ENCODE data around the gene ZBTB21. TPM values are rescaled to one million over a fixed set of nuclear protein-coding genes. Genes with fewer than 3 reads are reported as not detected.

The ZBTB21 gene
- total and polyA plus RNA-seq, 9 of the 15 experiments (the other 6 are each of a cell fraction or from before 2014, with no cell fraction given), result 2.2 to 15.2 (median 8.7) TPM

DNA sequence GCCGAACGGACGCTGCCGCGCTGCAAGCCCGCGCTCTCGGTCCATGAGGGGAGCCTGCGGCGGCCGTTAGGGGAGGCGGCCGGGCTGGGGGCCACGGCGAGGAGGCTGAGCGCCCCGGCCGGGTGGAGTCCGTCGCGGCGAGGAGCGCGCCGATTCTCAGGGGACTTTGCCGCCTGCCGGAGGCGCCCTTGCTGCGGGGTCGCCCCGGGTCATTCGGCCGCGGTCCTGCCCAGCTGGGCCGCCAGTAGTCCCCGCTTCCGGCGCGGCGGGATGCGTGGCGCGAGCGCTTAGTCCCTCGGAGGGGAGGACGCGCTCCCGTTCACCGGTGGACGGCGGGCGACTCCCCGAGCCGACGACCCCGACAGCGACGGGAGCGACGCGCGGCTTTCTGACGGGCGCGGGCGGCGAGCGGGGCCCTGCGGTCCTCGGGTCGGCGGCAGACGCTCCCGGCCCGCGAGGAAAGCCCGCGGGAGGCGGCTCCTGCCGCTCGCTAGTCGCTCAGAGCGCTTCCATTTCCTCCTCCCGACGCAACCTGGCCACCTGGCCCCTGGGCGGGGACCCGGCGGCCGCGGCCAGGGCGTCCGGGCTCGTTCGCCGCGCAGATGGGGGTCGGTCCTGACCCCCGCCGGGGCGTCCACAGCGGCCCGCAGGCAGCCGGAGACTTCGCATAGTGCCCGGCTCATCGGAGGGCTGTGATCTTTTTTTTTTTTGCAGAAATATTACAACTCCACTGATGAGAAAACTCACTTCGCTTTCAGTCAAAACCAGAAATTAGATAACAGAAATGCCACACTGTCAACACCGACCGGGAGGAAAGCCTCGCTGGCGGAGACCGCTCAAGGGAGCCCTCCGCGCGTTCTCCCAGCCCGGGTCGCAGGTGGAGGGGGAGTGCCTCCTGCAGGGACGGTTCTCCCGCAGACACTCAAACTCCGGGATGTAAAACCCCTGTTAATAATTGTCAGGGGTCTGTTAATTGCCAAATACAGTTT is 641 bp upstream of the ZBTB21 start (continued):
- TF ChIP-seq, protein P1, sequence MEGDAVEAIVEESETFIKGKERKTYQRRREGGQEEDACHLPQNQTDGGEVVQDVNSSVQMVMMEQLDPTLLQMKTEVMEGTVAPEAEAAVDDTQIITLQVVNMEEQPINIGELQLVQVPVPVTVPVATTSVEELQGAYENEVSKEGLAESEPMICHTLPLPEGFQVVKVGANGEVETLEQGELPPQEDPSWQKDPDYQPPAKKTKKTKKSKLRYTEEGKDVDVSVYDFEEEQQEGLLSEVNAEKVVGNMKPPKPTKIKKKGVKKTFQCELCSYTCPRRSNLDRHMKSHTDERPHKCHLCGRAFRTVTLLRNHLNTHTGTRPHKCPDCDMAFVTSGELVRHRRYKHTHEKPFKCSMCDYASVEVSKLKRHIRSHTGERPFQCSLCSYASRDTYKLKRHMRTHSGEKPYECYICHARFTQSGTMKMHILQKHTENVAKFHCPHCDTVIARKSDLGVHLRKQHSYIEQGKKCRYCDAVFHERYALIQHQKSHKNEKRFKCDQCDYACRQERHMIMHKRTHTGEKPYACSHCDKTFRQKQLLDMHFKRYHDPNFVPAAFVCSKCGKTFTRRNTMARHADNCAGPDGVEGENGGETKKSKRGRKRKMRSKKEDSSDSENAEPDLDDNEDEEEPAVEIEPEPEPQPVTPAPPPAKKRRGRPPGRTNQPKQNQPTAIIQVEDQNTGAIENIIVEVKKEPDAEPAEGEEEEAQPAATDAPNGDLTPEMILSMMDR (IDR thresholded peaks at IDR 0.05 in 2 of 3, conservative IDR thresholded peaks at IDR 0.05 in 1 of 3; ENCODE audit: insufficient read depth in 2 of 3, low read depth in 1 of 3, low read length in 3 of 3), result peak in 2 of 3 experiments; percentile 11 to 24; a peak in 3 of 6 replicates
- 0 out of 2 replicates have a peak, but pooled peaks have one; percentile 16 for TF ChIP-seq DMBX1 (CRISPR knock-in tag; IDR thresholded peaks at IDR 0.05; ENCODE audit: borderline replicate concordance)
- TF ChIP-seq, protein P2, sequence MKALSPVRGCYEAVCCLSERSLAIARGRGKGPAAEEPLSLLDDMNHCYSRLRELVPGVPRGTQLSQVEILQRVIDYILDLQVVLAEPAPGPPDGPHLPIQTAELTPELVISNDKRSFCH (CRISPR knock-in tag; IDR thresholded peaks at IDR 0.05), result no peak
- TF ChIP-seq, protein P2 (tag; IDR thresholded peaks at IDR 0.05), result no peak; the same call in none of the 2 replicates
- TF ChIP-seq POLR2AphosphoS2 (IDR thresholded peaks at IDR 0.05; ENCODE audit: low read length), result no peak
- TF ChIP-seq, protein P3, sequence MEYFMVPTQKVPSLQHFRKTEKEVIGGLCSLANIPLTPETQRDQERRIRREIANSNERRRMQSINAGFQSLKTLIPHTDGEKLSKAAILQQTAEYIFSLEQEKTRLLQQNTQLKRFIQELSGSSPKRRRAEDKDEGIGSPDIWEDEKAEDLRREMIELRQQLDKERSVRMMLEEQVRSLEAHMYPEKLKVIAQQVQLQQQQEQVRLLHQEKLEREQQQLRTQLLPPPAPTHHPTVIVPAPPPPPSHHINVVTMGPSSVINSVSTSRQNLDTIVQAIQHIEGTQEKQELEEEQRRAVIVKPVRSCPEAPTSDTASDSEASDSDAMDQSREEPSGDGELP (CRISPR knock-in tag; IDR thresholded peaks at IDR 0.05; ENCODE audit: borderline replicate concordance), result peak; percentile 79
- TF ChIP-seq, protein P4, sequence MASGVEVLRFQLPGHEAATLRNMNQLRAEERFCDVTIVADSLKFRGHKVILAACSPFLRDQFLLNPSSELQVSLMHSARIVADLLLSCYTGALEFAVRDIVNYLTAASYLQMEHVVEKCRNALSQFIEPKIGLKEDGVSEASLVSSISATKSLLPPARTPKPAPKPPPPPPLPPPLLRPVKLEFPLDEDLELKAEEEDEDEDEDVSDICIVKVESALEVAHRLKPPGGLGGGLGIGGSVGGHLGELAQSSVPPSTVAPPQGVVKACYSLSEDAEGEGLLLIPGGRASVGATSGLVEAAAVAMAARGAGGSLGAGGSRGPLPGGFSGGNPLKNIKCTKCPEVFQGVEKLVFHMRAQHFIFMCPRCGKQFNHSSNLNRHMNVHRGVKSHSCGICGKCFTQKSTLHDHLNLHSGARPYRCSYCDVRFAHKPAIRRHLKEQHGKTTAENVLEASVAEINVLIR (CRISPR knock-in tag; IDR thresholded peaks at IDR 0.05), result no peak
- TF ChIP-seq SRSF1 (IDR thresholded peaks at IDR 0.05; ENCODE audit: low read depth, low read length), result no peak
- TF ChIP-seq NFE2 (IDR thresholded peaks at IDR 0.05; ENCODE audit: low read depth), result no peak; the same call in 1 of the 2 replicates
- 0 out of 2 replicates have a peak, but pooled peaks have one; percentile 34 for TF ChIP-seq ELF1 (tag; IDR thresholded peaks at IDR 0.05)
- TF ChIP-seq, protein P5, sequence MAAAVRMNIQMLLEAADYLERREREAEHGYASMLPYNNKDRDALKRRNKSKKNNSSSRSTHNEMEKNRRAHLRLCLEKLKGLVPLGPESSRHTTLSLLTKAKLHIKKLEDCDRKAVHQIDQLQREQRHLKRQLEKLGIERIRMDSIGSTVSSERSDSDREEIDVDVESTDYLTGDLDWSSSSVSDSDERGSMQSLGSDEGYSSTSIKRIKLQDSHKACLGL (CRISPR knock-in tag; IDR thresholded peaks at IDR 0.05; ENCODE audit: borderline replicate concordance, poor library complexity, severe bottlenecking), result no peak
- no peak for TF ChIP-seq HNRNPLL (IDR thresholded peaks at IDR 0.05; ENCODE audit: low read depth, low read length, poor library complexity, severe bottlenecking)
- TF ChIP-seq NUFIP1 (IDR thresholded peaks at IDR 0.05; ENCODE audit: partially characterized antibody), result no peak
- TF ChIP-seq, protein P6, sequence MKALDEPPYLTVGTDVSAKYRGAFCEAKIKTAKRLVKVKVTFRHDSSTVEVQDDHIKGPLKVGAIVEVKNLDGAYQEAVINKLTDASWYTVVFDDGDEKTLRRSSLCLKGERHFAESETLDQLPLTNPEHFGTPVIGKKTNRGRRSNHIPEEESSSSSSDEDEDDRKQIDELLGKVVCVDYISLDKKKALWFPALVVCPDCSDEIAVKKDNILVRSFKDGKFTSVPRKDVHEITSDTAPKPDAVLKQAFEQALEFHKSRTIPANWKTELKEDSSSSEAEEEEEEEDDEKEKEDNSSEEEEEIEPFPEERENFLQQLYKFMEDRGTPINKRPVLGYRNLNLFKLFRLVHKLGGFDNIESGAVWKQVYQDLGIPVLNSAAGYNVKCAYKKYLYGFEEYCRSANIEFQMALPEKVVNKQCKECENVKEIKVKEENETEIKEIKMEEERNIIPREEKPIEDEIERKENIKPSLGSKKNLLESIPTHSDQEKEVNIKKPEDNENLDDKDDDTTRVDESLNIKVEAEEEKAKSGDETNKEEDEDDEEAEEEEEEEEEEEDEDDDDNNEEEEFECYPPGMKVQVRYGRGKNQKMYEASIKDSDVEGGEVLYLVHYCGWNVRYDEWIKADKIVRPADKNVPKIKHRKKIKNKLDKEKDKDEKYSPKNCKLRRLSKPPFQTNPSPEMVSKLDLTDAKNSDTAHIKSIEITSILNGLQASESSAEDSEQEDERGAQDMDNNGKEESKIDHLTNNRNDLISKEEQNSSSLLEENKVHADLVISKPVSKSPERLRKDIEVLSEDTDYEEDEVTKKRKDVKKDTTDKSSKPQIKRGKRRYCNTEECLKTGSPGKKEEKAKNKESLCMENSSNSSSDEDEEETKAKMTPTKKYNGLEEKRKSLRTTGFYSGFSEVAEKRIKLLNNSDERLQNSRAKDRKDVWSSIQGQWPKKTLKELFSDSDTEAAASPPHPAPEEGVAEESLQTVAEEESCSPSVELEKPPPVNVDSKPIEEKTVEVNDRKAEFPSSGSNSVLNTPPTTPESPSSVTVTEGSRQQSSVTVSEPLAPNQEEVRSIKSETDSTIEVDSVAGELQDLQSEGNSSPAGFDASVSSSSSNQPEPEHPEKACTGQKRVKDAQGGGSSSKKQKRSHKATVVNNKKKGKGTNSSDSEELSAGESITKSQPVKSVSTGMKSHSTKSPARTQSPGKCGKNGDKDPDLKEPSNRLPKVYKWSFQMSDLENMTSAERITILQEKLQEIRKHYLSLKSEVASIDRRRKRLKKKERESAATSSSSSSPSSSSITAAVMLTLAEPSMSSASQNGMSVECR (CRISPR knock-in tag; IDR thresholded peaks at IDR 0.05), result peak; percentile 73
- TF ChIP-seq ZKSCAN8 (CRISPR knock-in tag; IDR thresholded peaks at IDR 0.05), result no peak

Measured in K562 (cell line).